GM18499 (cell line): ENCODE results near the gene DCT.
A peak's percentile ranks its signal among the peaks of the same experiment; 100 is the strongest.

ENCODE experiments used
- ATAC-seq: cut with Tn5 transposase; IDR thresholded peaks from one replicate; pipeline ENCODE4 v1.9.1; 2021; ENCODE audit warnings: moderate number of reproducible peaks; ENCODE audit not compliant: insufficient read depth, unreplicated experiment

Gene DCT

DNA sequence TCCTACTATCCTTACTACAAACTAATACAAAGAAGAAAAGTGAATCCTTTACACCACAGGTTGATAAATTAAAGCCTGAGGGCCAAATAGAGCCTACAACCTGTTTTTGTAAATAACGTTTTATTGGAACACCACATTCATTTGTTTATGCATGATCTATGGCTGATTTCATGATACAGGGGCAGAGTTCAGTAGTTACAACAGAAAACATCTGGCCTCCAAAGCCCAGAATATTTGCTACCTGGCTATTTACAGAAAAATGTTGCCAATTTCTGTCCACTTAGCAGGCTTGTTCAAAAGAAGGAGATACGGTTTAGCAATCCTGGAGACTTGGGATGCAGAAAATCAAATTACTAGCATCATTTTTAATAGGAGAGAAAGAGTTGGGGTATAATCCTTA lies 24.1 kb downstream of the DCT start:
- no peak for ATAC-seq

DNA sequence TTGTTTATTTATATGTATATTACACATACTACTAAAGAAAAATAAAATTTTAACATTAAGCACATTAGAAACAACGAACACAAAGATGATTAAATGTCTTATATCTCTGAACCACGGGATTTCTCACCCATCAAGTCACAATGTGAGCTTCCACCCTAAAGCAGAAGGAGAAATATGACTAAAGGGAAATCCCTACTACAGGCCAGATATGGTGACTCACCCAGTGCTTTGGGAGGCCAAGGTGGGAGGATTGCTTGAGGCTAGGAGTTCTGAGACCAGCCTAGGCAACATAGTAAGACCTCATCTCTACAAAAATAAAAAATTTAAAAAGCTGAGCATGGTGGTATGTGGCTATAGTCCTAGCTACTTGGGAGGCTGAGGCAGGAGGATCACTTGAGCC lies 24.6 kb downstream of the DCT start:
- no peak for ATAC-seq

DNA sequence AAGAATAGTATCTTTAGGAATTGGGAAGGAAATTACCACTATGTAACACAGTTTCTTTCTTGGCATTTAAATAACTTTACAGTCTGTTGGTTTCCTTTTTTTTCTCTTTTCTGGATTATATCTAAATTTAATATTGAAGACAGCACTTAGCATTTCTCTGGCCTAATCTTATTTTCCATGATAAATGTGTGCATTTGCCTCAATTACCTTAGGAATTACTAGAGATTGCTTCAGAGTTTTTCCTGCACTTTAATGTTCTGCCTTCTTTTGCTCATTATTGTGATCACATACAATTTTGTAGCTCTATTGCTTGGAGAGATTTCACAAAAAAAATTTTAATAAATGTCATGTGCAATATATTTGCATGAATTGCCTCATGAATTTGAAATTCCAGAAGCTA lies 25.1 kb downstream of the DCT start:
- ATAC-seq: no peak

DNA sequence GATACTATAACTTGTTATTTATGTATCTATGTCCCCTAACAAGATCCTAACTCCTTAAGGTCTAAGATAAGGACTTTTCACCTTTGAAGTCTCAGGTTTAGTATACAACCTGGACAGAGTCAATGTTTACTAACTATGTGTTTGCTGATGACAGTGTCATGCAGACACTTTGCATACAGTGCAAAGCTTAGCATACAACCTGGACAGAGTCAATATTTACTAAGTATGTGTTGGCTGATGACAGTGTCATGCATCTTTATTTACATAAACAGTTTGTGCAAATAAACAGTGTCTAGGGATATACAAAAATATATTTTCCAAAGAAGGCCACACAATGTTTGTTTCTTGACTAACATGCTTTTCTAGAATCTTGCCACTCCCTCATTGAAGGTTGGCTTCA lies 34.7 kb downstream of the DCT start:
- ATAC-seq: no peak

DNA sequence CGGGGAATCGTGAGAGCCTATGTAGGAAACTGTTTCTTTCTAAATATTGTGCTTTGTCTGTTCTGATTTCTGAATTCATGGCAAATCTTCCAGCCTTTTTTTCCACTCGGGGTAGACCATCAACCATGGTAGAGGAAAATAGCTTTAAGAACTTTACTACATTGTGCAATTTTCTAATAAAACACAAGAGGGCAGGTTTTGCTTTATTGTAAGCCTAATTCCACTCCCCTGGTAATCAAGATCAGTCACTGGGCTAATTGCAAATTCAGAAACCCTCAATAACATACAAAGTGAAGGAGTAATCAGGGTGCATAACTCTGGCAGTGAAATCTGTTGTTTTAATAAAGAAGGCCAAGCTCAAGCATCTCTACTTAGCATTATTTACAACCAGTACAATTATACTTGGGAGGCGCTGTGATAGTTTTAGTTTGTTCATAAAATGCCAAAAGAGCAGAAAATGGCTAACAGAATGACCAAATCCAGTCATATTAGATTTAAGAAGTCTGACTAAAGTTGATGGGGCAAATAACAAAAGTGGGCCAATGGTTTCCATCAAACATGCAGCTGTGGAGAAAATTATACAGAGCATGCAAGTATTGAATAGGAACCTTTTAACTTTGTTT lies 43.8 kb downstream of the DCT start:
- peak; percentile 45 for ATAC-seq

DNA sequence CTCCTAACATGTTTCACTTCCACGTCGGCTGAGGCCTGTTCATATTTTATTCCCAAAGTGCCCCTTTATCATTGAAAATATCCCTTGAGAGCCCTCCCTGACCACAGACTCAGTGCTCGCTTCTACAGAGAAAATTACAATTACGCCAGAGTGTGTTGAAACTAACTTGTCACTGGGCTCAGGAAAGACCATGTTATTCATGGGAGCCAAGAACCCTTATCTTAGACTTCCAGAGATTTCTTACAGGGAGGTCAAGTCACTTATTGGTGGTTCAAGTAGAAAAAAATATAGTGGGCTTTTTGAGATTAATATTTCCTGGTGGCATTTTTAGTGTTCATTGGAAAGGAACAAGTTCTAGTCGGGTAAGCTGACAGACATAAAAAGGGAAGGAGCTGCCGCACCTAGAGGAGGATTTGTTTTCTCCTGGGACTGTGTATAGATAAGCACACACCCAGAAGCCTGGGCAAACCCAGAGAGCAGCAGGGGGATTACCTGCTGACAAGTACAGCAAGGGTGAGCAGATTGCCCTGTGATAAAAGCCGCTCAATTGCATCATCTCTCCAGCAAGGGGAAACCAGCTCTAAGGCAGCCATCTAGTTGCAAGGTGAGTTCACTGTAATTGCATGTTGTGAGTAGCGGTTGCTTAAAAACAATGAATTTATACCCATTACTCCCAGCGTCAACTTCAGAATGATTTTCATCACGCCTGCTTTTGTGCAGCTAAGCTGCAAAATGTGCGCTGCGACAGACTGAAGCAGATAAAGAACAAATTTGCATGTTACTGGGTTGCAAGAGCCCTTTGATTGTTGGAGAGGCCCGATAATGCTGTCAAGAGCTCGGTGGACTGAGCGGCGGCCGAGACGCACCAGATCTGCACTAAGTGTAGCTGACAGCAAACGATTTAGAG lies 46.2 kb downstream of the DCT start:
- peak; percentile 58 for ATAC-seq

DNA sequence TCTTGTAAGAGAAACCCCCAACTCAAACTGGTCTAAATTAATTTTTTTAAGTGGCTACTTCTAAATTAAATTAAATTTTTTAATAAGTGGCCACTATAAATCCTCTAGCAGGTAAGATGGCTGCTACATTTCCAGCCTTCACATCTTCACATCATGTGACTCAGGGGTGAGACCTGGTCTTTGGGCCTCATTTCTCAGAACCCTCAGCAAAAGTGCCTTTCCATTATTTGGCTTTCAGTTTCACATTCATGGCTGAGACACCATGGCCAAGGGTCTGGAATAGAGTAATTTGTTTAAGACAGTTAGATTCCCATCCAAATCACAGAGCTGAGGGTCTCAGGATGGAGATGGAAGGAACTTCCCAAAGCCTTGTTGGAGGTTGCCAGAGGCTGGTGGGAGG lies 47.5 kb downstream of the DCT start:
- ATAC-seq: no peak

DNA sequence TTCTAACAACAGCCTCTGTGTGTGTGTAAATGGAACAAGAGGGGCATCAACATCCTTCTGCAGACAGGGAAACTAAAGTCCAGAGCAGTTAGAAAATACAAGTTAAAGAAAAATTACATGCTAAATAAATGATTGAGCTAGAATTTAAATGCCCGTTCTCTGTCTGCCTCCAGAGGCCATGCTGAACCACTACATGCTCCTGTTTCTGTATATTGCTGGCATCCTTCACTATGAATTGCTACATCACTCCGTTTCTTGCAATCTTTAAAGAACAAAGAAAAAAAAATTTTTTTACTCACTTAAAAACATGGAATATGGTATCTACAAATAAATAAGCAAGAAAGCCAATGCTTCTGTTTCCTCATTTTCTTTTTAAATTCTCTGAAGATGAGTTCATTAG lies 47.9 kb downstream of the DCT start:
- no peak for ATAC-seq

DNA sequence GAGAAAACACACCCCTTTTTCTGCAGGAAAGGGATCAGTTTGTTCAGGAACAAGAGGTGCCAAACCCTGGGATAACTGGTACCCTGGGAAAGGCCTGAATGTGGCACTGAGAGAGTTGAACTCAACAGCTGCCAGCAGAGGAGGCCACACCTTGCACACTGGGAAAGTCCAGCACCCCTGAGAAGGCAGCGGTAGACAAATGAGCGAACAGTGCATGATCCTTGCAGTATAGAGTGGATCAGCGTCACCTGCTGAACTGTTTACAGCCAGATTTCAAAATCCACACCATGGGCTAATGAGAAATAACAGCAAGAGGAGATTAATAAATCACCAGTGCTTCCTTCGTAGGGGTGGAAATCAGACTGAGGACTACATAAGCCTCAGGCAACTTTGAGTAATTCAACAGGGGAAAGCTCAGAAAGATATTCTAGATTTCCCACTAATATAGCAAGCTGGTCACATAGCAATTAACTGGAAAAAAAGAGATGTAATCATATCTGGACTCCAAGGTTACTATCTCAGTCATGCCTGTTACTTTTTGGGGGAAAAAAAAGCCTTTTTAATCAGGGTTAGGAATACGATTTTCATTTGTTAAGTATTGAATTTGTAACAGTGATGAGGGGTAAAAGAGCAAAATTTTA lies 52.0 kb downstream of the DCT start:
- no peak for ATAC-seq

DNA sequence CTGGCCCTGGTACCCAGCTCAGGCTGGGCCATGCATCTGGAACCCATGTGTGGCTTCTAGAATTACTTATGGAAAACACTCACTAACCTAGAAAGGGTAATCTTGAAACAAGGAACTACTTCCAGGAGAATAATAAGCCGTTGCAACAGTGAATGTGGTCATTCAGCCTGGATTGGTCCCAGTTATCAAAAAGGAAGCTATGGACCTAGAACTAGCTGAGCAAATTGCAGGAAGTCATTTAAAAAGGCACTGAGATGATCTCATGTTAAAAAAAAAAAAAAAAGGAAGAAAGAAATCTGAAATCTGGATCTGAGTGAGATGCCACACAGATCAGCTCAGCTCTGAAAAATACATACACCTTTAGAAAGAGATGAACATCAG lies 59.6 kb downstream of the DCT start:
- no peak for ATAC-seq

DNA sequence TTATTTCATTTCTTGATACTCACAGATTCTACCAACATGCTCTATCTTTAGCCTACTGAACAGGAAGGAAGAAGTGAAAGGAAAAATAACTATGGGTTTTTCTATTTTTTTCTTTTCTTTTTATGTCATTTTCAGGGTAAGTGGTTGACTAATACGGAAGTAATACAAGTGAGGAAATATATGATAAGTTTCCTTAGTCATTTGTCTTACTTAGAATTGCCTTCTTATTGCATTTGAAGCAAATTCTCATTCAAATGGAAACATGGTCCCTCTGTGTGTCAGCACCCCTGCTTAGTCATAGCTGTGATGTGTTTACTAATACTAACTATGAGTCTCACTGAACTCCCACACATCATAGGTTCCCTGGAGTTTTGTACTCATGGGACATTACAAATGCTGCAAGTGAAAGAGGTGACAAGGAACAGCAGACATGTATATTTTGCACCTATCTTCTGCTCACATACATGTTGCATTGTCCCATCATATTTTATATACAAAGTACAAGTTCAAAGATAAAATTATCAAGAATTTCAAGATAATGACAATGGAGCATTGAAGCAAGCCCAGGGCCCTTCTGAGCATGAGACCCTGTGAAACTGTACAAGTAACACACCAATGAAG lies 60.1 kb downstream of the DCT start:
- ATAC-seq: no peak

DNA sequence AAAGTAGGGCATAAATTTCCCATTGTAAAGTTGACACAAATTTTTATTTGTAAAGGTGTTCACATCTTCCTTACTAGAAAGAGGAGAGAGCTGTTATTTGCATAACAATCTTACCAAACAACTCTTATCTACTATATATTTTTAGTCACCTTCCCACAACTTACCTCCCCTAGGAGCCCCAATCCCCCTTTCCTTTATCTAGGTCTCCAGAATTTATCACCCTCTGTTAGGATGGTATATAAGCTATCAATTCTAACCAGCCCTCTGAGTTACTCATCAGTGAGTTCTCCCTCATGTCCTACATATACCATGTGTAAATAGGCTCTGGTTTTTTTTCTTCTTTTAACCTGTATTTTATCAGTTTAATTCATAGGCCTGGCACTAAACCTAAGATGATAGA lies 62.2 kb downstream of the DCT start:
- no peak for ATAC-seq

DNA sequence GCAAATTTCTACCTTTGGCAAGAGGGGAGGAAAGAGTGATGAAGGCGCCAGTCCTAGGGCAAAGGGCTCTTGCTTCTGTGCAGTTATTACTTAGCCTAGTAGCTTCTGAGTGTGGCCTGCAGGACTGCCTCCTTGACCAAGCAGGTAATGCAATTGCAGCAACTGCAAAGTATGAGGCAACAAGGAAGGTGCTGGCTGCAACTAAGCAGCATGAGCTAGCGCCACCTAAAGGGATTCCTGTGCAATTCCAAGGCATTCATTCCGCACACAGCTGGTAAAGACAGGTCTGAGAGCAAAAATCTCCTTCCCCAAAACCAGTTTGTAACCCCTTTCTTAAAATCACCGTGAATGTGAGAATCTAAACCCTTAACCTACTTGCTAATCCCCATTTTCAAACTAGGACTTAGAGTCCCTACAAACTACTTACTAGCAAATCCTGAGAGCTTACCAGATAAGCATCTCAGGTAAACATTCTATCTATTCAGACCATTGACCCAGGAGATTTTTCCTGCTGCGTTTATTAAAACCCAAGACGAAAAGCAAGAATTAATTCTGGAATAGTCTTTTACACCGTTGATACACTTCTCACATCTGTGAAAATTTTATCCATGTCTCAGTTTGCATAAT lies 62.9 kb downstream of the DCT start:
- ATAC-seq: no peak

DNA sequence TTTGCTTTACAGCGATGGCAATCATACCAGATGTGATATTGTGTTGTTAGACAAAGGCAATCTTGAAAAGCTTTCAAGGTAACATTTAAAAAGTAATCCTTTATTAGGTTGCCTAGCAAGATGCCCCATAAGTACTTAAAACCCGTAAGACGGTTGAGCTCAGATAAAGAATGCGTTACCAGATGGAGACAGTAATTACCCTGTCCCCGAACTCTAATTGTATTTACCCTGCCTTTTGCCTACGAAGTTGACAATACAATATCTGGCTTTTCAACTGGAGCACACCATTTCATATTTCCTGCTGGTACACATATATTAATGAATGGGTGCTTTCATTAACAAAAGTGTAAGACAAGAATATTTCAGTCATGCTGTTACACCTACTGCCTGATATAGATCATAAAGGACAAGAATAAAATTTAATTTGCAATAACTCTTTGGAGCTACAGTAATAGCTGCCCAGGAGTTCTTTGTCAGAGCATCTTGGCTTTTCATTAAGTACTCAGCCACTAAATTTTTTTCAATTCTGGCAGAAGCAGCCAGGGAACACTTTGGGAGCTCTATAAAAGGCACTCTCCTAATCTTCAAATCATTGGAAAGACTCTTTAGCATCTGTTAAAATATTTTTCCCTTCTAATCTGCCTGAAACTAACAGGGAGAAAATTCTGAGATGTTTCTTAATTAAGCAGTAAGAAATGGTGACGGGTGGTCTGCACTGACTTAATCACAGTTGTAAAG lies 63.8 kb downstream of the DCT start:
- ATAC-seq: no peak

DNA sequence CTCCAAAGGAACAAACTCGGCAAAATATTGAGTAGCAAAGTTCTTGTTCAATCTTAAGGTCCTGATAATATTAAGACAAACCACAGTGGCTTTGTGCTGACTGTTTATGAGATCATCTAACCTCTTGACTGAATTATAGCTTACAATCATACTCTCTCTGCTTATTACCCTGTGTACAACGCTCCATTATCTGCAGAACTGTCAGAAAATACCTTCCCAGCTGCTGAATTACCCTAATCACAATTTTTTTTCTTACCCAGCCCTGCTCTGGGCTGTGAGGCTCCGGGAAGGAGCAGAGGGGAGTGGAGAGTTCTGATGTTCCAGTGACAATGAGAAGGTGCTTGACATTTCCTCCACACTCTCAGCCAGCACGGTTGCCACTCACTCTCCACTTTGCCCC lies 64.8 kb downstream of the DCT start:
- no peak for ATAC-seq

DNA sequence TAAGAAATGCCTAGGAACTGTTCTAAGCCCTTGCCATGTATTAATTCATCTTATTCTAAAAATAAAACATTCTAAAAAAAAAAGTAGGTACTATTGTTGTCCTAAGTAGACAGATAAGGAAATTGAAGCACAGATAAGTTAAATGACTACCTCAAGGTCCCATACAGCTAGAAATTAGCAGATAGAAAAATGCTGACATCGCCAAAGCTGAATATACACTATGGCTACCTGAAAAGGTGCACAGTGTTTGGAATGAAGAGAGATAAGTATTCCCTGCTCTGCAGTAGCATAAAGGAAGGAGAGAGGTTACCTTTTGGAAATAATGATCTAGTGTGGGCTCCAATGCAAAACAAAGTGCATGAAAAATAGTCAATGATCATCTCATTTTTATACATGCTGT lies 65.3 kb downstream of the DCT start:
- ATAC-seq: no peak

DNA sequence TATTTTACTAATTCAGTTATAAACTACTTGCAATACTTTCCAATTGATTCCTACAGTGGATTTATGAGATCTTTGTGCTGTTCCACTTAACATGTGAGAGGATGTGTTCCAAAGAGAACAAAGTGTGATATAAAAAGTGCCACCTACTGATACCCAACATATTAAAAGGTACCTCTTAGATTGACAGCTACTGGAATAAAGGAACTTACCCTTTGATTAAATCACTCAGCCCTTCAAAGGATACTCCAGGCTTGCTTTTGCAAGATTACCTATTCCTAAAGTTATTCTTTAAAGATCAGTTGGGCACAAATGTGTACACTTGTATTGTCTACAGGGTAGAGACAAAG lies 65.9 kb downstream of the DCT start:
- ATAC-seq: no peak

DNA sequence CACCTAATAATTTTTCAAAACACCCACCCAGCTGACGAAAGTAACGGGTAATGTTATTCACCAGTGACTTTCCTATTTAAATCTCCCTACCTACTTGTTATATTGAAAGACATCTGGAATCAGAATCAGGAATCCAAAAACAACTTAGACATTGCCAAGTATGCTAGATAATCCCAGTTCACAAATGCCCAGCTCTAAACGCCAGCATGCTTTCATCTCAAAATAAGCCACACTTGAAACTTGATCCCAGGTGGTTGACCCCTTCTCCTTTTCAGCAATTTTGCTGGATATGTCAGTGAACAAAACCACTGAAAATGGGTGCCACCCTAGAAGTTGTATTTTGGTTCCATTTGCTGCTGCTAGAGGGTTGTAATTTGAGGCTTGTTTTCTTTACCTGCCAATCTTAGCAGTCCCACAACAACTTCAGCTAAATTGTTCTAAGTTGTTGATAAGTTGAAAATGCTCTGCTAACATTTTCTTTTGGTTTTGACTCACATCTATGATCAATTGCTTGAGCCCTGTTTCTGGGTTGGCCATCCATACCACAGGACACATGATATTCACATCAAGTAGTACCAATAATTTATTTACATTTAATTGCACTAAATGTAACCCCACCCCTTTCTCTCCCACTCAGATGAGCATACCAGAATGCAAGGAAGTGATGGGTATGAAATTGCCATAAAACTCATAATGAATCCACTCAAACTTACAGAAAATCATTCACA lies 66.4 kb downstream of the DCT start:
- no peak for ATAC-seq

DNA sequence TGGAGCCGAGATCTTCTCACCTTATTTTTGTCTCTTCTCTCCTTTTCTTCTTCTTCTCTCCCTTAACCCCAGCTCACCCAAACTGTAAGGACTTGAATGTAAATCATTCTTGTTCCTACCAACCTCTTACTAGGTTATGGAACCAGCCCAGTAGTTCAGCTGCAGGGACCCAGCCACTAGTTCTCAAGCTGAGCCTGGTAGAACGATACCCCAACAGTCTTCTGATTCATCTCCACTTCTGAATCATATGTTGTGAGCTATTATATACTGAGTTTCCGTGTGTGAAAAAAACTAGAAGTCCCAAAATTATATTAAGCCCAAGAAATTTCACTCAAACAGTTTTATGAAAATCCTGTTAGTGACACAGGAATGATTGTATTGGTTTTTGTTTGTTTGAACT lies 67.7 kb downstream of the DCT start:
- ATAC-seq: no peak
